Smooth muscle cell (in vitro differentiated cells): ENCODE measurements around the gene TBC1D9B. TPM values are rescaled to one million over a fixed set of nuclear protein-coding genes. Genes with fewer than 3 reads are reported as not detected.

ENCODE experiments used
- DNase-seq: peaks from one replicate; lab custom pipeline; 2025; ENCODE audit not compliant: unreplicated experiment; lab: John Stamatoyannopoulos, UW
- H2AFZ ChIP-seq: fragments of 200-600 bp; sonication (generic); 2 replicates; pipeline ENCODE4 v1.6.0; 2016; ENCODE audit warnings: antibody characterized with exemption, low read depth, mild to moderate bottlenecking
- H3F3A ChIP-seq: fragments of 200-600 bp; sonication (generic); 2 replicates; pipeline ENCODE4 v1.6.0; 2017; ENCODE audit warnings: antibody characterized with exemption, low read depth
- H3K27ac ChIP-seq: fragments of 200-600 bp; sonication (generic); 2 replicates; pipeline ENCODE4 v1.5.1; 2016; ENCODE audit warnings: low read depth, mild to moderate bottlenecking
- H3K27me3 ChIP-seq: fragments of 200-600 bp; sonication (generic); 2 replicates; pipeline ENCODE4 v1.6.1; 2016; ENCODE audit warnings: low read depth, mild to moderate bottlenecking
- H3K36me3 ChIP-seq: fragments of 200-600 bp; sonication (generic); 2 replicates; pipeline ENCODE4 v1.5.1; 2016; ENCODE audit warnings: low read depth
- H3K4me1 ChIP-seq: fragments of 200-600 bp; sonication (generic); 2 replicates; pipeline ENCODE4 v1.5.1; 2016; ENCODE audit warnings: low read depth
- H3K4me2 ChIP-seq: fragments of 200-600 bp; sonication (generic); 2 replicates; pipeline ENCODE4 v1.6.0; 2016; ENCODE audit warnings: mild to moderate bottlenecking
- H3K4me3 ChIP-seq: fragments of 200-600 bp; sonication (generic); 2 replicates; pipeline ENCODE4 v1.5.1; 2016; ENCODE audit warnings: mild to moderate bottlenecking
- H3K79me2 ChIP-seq: fragments of 200-600 bp; sonication (generic); 2 replicates; pipeline ENCODE4 v1.6.0; 2016; ENCODE audit warnings: low read depth, mild to moderate bottlenecking
- H3K9ac ChIP-seq: fragments of 200-600 bp; sonication (generic); 2 replicates; pipeline ENCODE4 v1.6.0; 2016; ENCODE audit warnings: low read depth
- H3K9me3 ChIP-seq: fragments of 200-600 bp; sonication (generic); replicated peaks from 2 replicates; pipeline ENCODE4 v1.5.1; 2016; ENCODE audit warnings: low read depth
- H4K20me1 ChIP-seq: fragments of 200-600 bp; sonication (generic); 2 replicates; pipeline ENCODE4 v1.6.0; 2016; ENCODE audit warnings: low read depth
- WGBS: methylation state at CpG from one replicate; pipeline ENCODE4 v1.1.7; 2016; ENCODE audit warnings: low lambda C conversion rate; 5-methylcytosine and 5-hydroxymethylcytosine counted together
- polyA plus RNA-seq: library from polyadenylated mRNA; unstranded; fragments of >200 nt; fragmentation: Nextera tagmentation; extraction: Ambion mirVana; gene quantifications from 2 replicates; pipeline ENCODE4 v1.2.1, GENCODE V29; 2016
- total RNA-seq: library from RNA; depleted of rRNA; stranded (reverse); fragments of >200 nt; gene quantifications from 2 replicates; pipeline ENCODE4 v1.2.3, GENCODE V29; 2014
- TF ChIP-seq, protein P1 (sequence below): fragments of 200-600 bp; sonication (generic); IDR thresholded peaks from 2 replicates; pipeline ENCODE4 v1.5.1; 2017; ENCODE audit warnings: borderline replicate concordance, mild to moderate bottlenecking, antibody characterized with exemption; ENCODE audit not compliant: insufficient read depth, poor library complexity, severe bottlenecking

The TBC1D9B gene
- total and polyA plus RNA-seq, 2 experiments from 2014 or later = 47.5 to 62.3 TPM

DNA sequence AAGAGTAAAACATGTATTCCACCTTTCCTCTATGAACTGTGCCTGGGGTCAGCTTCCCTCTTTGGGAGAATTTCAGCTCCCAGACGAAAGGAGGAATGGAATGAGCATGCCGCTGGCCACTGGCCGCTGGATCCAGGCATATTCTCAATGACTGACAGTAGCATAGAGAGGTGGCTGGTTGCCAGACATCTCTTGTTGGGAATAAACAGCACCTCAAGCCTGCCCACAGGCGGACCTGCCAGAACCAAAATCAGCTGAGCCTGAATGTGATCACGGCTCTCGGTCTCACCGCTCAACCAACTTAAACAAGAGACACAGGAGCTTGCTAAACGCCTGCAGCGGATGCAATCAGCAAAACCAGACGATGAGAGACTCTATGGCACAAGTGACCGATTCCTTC lies 20.6 kb downstream of the TBC1D9B start:
- no peaks in the 10 kb centered on the region for H3K4me1 ChIP-seq
- H3K9ac ChIP-seq = no peak overlapping the region
- peaks cover 11% of the 10 kb centered on the region for H3K9me3 ChIP-seq
- H3K4me3 ChIP-seq = no peak overlapping the region
- no peak for DNase-seq
- no peaks in the 10 kb centered on the region for H3F3A ChIP-seq
- 95% methylated on average over 11 of the region's 11 CpGs for WGBS
- H3K4me2 ChIP-seq = no peak overlapping the region
- no peaks in the 10 kb centered on the region for H4K20me1 ChIP-seq
- no peak overlapping the region for H2AFZ ChIP-seq
- peaks cover 25% of the 10 kb centered on the region for H3K36me3 ChIP-seq
- no peak overlapping the region for H3K27ac ChIP-seq
- H3K27me3 ChIP-seq = no peaks in the 10 kb centered on the region
- no peaks in the 10 kb centered on the region for H3K79me2 ChIP-seq
- TF ChIP-seq, protein P1, sequence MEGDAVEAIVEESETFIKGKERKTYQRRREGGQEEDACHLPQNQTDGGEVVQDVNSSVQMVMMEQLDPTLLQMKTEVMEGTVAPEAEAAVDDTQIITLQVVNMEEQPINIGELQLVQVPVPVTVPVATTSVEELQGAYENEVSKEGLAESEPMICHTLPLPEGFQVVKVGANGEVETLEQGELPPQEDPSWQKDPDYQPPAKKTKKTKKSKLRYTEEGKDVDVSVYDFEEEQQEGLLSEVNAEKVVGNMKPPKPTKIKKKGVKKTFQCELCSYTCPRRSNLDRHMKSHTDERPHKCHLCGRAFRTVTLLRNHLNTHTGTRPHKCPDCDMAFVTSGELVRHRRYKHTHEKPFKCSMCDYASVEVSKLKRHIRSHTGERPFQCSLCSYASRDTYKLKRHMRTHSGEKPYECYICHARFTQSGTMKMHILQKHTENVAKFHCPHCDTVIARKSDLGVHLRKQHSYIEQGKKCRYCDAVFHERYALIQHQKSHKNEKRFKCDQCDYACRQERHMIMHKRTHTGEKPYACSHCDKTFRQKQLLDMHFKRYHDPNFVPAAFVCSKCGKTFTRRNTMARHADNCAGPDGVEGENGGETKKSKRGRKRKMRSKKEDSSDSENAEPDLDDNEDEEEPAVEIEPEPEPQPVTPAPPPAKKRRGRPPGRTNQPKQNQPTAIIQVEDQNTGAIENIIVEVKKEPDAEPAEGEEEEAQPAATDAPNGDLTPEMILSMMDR = no peak

DNA sequence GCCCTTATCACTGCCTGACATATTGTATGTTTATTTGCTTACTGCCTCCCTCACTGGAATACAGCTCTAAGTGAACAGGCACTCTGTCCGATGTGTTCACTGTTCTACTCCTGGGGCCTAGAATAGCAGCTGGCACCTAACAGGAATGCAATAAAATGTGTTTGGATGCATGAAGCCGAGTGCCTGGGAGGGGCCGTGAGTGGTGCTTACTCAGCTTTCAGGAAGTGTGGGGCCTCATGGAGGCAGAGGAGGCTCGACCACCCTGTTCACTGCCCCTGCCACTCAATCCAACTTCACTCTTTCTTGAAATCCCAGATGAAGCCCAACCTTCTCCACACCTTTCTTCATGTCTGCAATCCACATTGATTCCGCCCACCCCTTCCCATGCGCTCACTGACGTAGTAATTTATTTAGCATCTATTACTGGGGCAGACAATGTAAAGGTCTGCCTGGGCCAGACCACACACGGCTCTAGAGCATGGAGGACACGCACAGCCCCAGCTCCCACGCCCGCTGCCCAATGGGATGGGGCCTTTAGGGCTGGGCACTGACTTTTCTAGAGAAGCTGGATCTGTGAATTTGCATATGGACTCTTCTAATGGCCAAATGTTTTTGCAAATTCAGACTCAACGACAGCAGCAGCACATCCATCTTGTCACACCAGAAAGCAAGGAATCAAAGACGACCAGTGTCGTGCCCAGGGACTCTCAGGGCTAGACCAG lies 21.3 kb downstream of the TBC1D9B start:
- H3F3A ChIP-seq = no peaks in the 10 kb centered on the region
- no peaks in the 10 kb centered on the region for H4K20me1 ChIP-seq
- DNase-seq = no peak
- TF ChIP-seq, protein P1 = no peak
- H3K27ac ChIP-seq = no peak overlapping the region
- H3K79me2 ChIP-seq = no peaks in the 10 kb centered on the region
- H3K36me3 ChIP-seq = peaks cover 25% of the 10 kb centered on the region
- peaks cover 11% of the 10 kb centered on the region for H3K9me3 ChIP-seq
- no peaks in the 10 kb centered on the region for H3K27me3 ChIP-seq
- no peaks in the 10 kb centered on the region for H3K4me1 ChIP-seq
- no peak overlapping the region for H2AFZ ChIP-seq
- H3K4me2 ChIP-seq = no peak overlapping the region
- H3K4me3 ChIP-seq = no peak overlapping the region
- WGBS = 86% methylated on average over 14 of the region's 14 CpGs
- H3K9ac ChIP-seq = no peak overlapping the region

DNA sequence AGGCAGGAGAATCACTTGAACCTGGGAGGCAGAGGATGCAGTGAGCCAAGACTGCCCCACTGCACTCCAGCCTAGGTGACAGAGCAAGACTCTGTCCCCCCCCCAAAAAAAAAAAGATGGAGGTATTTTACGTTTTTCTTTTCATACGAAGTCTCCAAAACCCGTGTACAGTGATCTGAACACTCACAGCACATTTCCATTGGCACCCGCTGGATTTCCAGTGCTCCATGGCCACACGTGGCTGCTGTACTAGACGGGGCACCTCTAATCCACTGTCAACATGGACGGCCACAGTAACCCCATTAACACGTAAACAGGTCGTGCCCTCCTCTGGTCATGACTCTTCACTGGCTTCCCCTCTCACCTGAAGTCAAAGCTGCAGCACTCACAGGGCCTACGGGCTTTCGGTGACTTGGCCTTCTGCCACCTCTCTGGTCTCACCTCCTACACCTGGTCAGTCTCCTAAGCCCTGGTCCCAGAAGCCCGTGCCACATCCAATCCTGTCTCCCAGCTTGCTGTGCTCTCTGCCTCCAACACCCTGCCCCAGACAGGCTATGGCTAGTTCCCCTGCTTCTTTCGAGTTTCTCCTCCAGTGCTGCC lies 22.1 kb downstream of the TBC1D9B start:
- H3K4me1 ChIP-seq = no peaks in the 10 kb centered on the region
- no peak overlapping the region for H3K9ac ChIP-seq
- no peak overlapping the region for H2AFZ ChIP-seq
- H3K27ac ChIP-seq = no peak overlapping the region
- TF ChIP-seq, protein P1 = no peak
- no peaks in the 10 kb centered on the region for H3K79me2 ChIP-seq
- peaks cover 25% of the 10 kb centered on the region for H3K36me3 ChIP-seq
- no peaks in the 10 kb centered on the region for H3F3A ChIP-seq
- WGBS = 92% methylated on average over 13 of the region's 13 CpGs
- no peak overlapping the region for H3K4me2 ChIP-seq
- no peaks in the 10 kb centered on the region for H4K20me1 ChIP-seq
- peaks cover 11% of the 10 kb centered on the region for H3K9me3 ChIP-seq
- no peak for DNase-seq
- no peaks in the 10 kb centered on the region for H3K27me3 ChIP-seq
- no peak overlapping the region for H3K4me3 ChIP-seq
